ENCODE measurements around the gene LXN. TPM values are rescaled to one million over a fixed set of nuclear protein-coding genes. Genes with fewer than 3 reads are reported as not detected.
"Not testable (repeated sequence)": the region's sequence is repeated elsewhere in the genome, so short reads cannot be mapped to it uniquely, and the experiment has no call there.

The LXN gene
- total RNA-seq: 24.9 TPM

- intact Hi-C loops (cut with DNase I): no loop called here
- DNase-seq (ENCODE audit: low spot score) (peak; percentile 88), ATAC-seq (peak; percentile 97)
These were observed at the start of gene LXN for GRCh38 chr3:158672215-158673176. TSS of gene LXN (minus strand) at chr3:158672648. CDS start at chr3:158672478, 170 bp downstream.

DNA sequence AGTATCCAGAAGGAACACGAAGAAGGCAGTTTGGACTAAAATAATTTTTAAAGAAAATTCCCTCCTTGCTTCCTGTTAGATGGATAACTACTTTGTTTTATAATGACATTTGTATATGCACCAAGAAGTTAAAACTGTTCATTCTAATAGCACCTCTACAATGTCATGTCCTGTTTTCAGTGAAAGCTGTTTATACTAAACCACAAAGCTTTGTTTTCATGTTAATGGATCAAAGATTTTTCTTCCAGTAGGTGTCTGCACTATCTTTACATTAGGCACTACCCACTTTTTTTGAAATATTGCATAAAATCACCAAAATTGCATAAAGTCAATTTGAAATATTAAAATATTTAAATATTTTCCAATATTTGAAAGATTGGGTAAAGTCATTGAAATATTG, 49.7 kb upstream of the LXN start:
- intact Hi-C loops (cut with DNase I): no loop called here
- DNase-seq (ENCODE audit: low spot score) (no peak), ATAC-seq (no peak)

- ATAC-seq (no peak), DNase-seq (ENCODE audit: low spot score) (no peak)
- intact Hi-C loops (cut with DNase I): no loop called here
These were observed 46.2 kb upstream of the LXN start for GRCh38 chr3:158718490-158719170.

DNA sequence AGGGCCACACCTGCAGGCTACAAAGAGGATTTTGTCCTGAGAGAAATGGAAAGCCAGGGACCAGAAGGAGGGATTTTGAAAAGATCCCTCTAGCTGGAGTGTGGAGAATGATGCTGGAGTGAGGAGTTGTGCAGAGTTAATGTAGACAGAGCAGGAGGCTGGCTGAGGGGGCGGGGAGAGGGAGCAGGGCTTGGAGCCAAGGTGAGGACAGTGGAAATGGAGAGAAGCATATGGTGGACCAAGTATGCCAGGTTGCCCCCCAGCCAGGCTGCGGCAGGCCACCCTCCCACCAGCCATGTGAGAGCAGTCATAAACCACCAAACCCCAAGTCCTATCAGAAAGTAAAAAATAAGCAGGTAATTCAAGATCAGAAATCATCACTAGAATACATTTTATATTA, 45.1 kb upstream of the LXN start:
- intact Hi-C loops (cut with DNase I): no loop called here
- ATAC-seq (no peak), DNase-seq (ENCODE audit: low spot score) (no peak)

- intact Hi-C loops (cut with DNase I): no loop called here
- no peak for DNase-seq (ENCODE audit: low spot score)
These were observed 40.6 kb upstream of the LXN start for GRCh38 chr3:158713094-158713499.

GRCh38 chr3:158712443-158712842, 40.0 kb upstream of the LXN start:
- DNase-seq (ENCODE audit: low spot score): no peak
- ATAC-seq: no peak
- intact Hi-C loops (cut with DNase I): no loop called here

More at GRCh38 chr3:158713094-158713499, 40.6 kb upstream of the LXN start:
- ATAC-seq: peak; percentile 47

- DNase-seq (ENCODE audit: low spot score) (no peak), ATAC-seq (peak; percentile 87)
- intact Hi-C loops (cut with DNase I): no loop called here
These were observed 39.4 kb upstream of the LXN start for GRCh38 chr3:158711886-158712285.

GRCh38 chr3:158710601-158711000, 38.2 kb upstream of the LXN start:
- DNase-seq (ENCODE audit: low spot score) (no peak), ATAC-seq (no peak)
- intact Hi-C loops (cut with DNase I): no loop called here

- DNase-seq (ENCODE audit: low spot score) (no peak), ATAC-seq (peak; percentile 65)
- intact Hi-C loops (cut with DNase I): no loop called here
These were observed 37.2 kb upstream of the LXN start for GRCh38 chr3:158709666-158710083.

DNA sequence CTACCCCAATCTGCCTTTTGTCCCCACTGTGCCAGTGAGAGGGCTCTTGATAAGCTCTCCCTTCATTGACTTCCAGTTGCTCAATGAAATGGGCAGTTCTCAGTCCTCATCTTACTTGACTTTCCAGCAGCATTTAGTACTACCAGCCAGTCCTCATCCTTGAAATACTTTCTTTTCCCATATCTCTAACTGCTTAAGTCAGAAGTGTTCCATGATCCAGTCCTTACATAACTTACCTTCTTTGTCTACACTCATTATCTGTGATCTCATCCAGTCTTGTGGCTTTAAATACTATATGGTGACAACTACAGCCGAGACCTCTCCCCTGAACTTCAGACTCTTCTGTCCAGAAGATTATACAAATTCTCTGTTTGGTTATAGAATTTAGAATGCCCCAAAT, 31.1 kb upstream of the LXN start:
- intact Hi-C loops (cut with DNase I): no loop called here
- ATAC-seq: no peak
- DNase-seq (ENCODE audit: low spot score): no peak

GRCh38 chr3:158702815-158703481, 30.5 kb upstream of the LXN start:
- no peak for ATAC-seq
- intact Hi-C loops (cut with DNase I): no loop called here

GRCh38 chr3:158701420-158702065, 29.1 kb upstream of the LXN start:
- ATAC-seq: no peak

More at GRCh38 chr3:158702815-158703481, 30.5 kb upstream of the LXN start:
- no peak for DNase-seq (ENCODE audit: low spot score)

DNA sequence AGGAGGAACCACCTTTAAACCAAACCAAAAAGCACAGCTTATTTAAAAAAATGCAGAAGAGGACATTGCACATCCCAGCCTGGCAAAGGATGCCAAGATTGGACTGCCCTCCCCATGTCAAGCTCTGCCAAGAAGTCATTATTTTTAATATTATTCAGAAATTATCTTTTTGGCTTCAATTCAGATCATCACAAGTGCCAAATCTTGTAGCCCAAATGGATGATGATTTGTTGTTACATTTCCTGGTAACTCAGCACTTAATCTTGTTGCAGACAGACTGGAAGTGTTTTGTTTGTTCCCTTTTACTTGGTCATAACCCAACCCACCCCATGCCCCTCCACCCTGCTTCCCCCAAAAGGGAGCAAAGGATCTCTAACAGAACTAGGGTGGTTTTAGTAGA, 28.1 kb upstream of the LXN start:
- no peak for ATAC-seq
- DNase-seq (ENCODE audit: low spot score): no peak
- intact Hi-C loops (cut with DNase I): no loop called here

More at GRCh38 chr3:158701420-158702065, 29.1 kb upstream of the LXN start:
- no peak for DNase-seq (ENCODE audit: low spot score)
- intact Hi-C loops (cut with DNase I): no loop called here

GRCh38 chr3:158696618-158697017, 24.2 kb upstream of the LXN start:
- intact Hi-C loops (cut with DNase I): no loop called here
- no peak for DNase-seq (ENCODE audit: low spot score)
- no peak for ATAC-seq

- ATAC-seq; intact Hi-C loops (cut with DNase I); DNase-seq (ENCODE audit: low spot score): not testable (repeated sequence)
These were observed 21.5 kb upstream of the LXN start for GRCh38 chr3:158693866-158694456.

GRCh38 chr3:158685159-158685558, 12.7 kb upstream of the LXN start:
- no peak for DNase-seq (ENCODE audit: low spot score)
- intact Hi-C loops (cut with DNase I): no loop called here
- no peak for ATAC-seq

DNA sequence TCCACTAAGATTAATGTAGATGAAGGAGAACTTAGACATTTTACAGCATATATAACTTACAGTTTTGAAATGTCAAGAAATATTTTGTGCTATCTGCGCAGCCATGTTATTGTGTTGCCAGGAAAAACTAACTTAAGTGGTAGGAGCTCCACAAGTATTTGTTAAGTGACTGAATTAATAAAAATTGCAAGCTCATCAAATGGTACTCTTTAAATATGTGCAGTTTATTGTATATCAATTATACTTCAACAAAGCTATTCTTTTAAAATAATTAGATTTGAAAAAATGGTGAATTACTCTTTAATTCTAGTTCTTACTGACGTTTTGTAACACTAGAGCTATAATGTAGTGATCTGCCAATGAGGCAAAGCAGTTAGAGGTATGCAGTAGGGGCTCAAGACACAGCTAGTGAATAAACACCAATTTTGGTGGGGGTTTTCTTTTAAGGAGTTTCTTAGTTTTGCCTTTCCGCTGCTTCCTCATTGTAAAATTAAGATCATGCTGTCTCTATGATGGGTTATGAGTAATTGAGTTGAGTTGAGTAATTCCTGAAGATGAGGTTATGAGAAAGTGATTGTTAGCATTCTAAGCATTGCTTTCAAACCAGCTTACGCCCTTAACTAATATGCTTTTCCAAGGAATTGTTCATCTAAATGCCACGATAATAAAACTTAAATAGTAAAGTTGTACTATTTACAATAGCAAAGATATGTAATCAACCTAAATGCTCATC, 10.9 kb upstream of the LXN start:
- ATAC-seq (no peak), DNase-seq (ENCODE audit: low spot score) (no peak)
- intact Hi-C loops (cut with DNase I): no loop called here

DNA sequence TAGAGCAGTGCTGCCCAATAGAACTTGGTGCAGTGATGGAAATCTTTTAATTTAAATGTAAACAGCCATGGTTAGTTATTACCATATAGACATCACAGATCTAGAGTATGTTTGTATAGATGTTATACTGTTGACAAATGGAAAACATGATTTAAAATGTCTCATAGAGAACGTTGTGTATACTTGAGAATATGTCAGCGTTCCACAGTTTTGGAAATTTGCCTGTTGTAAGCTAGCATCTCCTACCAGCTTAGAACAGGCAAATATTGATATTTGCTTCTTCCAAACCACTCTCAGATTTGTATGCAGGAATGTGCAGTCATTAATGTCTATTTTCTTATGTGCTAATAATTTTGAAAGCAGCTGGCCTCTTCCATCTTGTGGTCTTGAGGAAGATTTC, 8.4 kb upstream of the LXN start:
- intact Hi-C loops (cut with DNase I): no loop called here
- ATAC-seq: no peak

More for the DNA sequence above, 8.4 kb upstream of the LXN start:
- no peak for DNase-seq (ENCODE audit: low spot score)
